PC-3 (cell line): ENCODE measurements around the gene RNF222. TPM values are rescaled to one million over a fixed set of nuclear protein-coding genes. Genes with fewer than 3 reads are reported as not detected.

Experiments used
- ATAC-seq: fragments of 200-7000 bp; cut with Tn5 transposase; 2 replicates; pipeline ENCODE4 v1.9.1; 2020; ENCODE audit warnings: mild to moderate bottlenecking, moderate library complexity
- BruUV-seq: library from RNA; stranded (reverse); fragments of 400-500 nt; replicated peaks from 2 replicates; lab custom pipeline; 2021; lab: Mats Ljungman, UMichigan
- CTCF ChIA-PET: fragments of 300-600 bp; sonication (Branson Sonifier 250); formaldehyde crosslinking; loops from one replicate; lab custom pipeline; 2022; ENCODE audit warnings: antibody characterized with exemption; lab: Charles Lee
- POLR2A ChIA-PET: fragments of 300-600 bp; sonication (Branson Sonifier 250); formaldehyde crosslinking; loops from one replicate; lab custom pipeline; 2022; ENCODE audit warnings: antibody characterized with exemption; ENCODE audit not compliant: unreplicated experiment; lab: Charles Lee
- DNase-seq: peaks from one replicate; pipeline ENCODE4 v3.0.0-alpha.2; 2015
- H2AFZ ChIP-seq: fragments of 300-600 bp; sonication (generic); 2 replicates; pipeline ENCODE4 v1.6.0; 2016; ENCODE audit warnings: antibody characterized with exemption, low read length
- H3F3A ChIP-seq: fragments of 300-600 bp; sonication (generic); one replicate; pipeline ENCODE4 v1.6.0; 2017; ENCODE audit warnings: antibody characterized with exemption, low read length, control low read depth, mild to moderate bottlenecking; ENCODE audit not compliant: unreplicated experiment
- H3K27ac ChIP-seq: fragments of 300-600 bp; sonication (generic); 2 replicates; pipeline ENCODE4 v1.5.1; 2016; ENCODE audit warnings: mild to moderate bottlenecking, low read length
- H3K27me3 ChIP-seq: fragments of 300-600 bp; sonication (generic); 2 replicates; pipeline ENCODE4 v1.6.1; 2016; ENCODE audit warnings: low read length, mixed read lengths
- H3K36me3 ChIP-seq: fragments of 300-600 bp; sonication (generic); 2 replicates; pipeline ENCODE4 v1.6.1; 2016; ENCODE audit warnings: low read depth, mixed run types, low read length, mixed read lengths
- H3K4me1 ChIP-seq: fragments of 300-600 bp; sonication (generic); 2 replicates; pipeline ENCODE4 v1.5.1; 2016; ENCODE audit warnings: low read length; ENCODE audit not compliant: insufficient read depth
- H3K4me2 ChIP-seq: fragments of 300-600 bp; sonication (generic); 2 replicates; pipeline ENCODE4 v1.6.0; 2016; ENCODE audit warnings: low read length
- H3K4me3 ChIP-seq: fragments of 300-600 bp; sonication (generic); 2 replicates; pipeline ENCODE4 v1.5.1; 2016; ENCODE audit warnings: mild to moderate bottlenecking, low read length, mixed read lengths
- H3K79me2 ChIP-seq: fragments of 300-600 bp; sonication (generic); 2 replicates; pipeline ENCODE4 v1.6.1; 2017; ENCODE audit warnings: low read length, mixed read lengths
- H3K9ac ChIP-seq: fragments of 300-600 bp; sonication (generic); 2 replicates; pipeline ENCODE4 v1.6.0; 2016; ENCODE audit warnings: mild to moderate bottlenecking, low read length
- H3K9me2 ChIP-seq: fragments of 300-600 bp; sonication (generic); replicated peaks from 2 replicates; pipeline ENCODE4 v1.6.1; 2016; ENCODE audit warnings: mixed run types, low read length, mixed read lengths
- H3K9me3 ChIP-seq: fragments of 300-600 bp; sonication (generic); 2 replicates; pipeline ENCODE4 v1.6.1; 2016; ENCODE audit warnings: low read length, mixed read lengths
- H4K20me1 ChIP-seq: fragments of 300-600 bp; sonication (generic); 2 replicates; pipeline ENCODE4 v1.6.1; 2016; ENCODE audit warnings: low read length, mixed read lengths
- EZH2 ChIP-seq: fragments of 300-600 bp; sonication (generic); IDR thresholded peaks from one replicate; pipeline ENCODE4 v1.6.1; 2017; ENCODE audit warnings: antibody characterized with exemption, mild to moderate bottlenecking, low read length; ENCODE audit not compliant: unreplicated experiment
- EZH2phosphoT487 ChIP-seq: fragments of 300-600 bp; sonication (generic); IDR thresholded peaks from 2 replicates; pipeline ENCODE4 v1.6.1; 2018; ENCODE audit warnings: mild to moderate bottlenecking, antibody characterized with exemption, low read length, borderline replicate concordance
- intact Hi-C: fragments of 100-400 bp; cut with micrococcal nuclease; formaldehyde crosslinking; loops from 2 replicates; pipeline ENCODE4 v1.9.0; 2023
- total RNA-seq: library from RNA; depleted of rRNA; stranded (reverse); fragments of >200 nt; gene quantifications from 2 replicates; pipeline ENCODE4 v1.2.3, GENCODE V29; 2014
- TF ChIP-seq, protein P1 (sequence below): fragments of 300-600 bp; sonication (generic); conservative IDR thresholded peaks from 2 replicates; pipeline ENCODE4 v1.5.1; 2017; ENCODE audit warnings: antibody characterized with exemption, low read depth, mild to moderate bottlenecking, low read length

Gene RNF222
- total RNA-seq, 1 experiment from 2014 or later: 0.07 TPM

DNA sequence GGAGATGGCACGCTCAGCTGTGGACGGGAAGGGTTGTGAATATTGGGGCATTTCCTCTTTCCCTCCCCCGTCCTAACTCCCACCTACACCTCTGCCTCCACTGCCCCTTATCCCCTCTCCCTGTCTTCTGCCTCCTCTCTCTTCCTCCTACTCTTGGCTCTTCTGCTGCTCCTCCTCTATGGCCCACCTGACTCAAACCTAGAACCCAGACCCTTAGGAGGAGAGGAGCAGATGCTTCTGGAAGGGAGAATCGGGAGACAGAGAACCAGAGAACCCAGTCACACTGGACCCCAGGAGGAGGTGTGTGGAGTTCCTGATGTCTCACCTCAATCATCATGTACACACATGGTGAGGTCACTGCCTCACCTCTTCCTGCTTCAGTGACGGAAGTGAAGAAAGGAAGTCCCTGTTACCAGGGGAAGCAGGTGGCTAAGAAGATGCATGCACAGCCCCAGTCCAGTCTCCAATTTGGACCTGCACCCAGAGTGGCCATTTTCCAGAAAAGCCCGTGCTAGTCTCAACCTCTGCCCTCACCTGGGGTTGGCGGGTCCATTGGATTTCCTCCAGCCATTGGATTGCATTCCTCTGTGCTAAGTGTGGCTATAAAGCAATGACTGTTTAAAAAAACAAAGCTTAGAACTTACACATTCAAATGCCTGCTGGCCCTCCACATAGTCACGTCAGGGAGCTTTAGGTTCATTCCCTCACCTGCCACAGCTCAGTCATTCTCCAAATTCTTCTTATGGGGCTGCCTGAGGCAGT is 4.0 kb downstream of the RNF222 start:
- BruUV-seq: no TSS peak
- peak overlapping the region; percentile 49 for H3K27ac ChIP-seq
- H3K9me2 ChIP-seq: no peaks in the 10 kb centered on the region
- peak overlapping the region; percentile 26; the same call in 1 of the 2 replicates for H3K4me2 ChIP-seq
- ChIA-PET POLR2A (no interaction called here), CTCF (no interaction called here)
- no peak for TF ChIP-seq EZH2phosphoT487
- H3F3A ChIP-seq: no peaks in the 10 kb centered on the region
- H3K9ac ChIP-seq: no peak overlapping the region
- H3K36me3 ChIP-seq: no peaks in the 10 kb centered on the region
- H3K27me3 ChIP-seq: no peaks in the 10 kb centered on the region
- H2AFZ ChIP-seq: peak overlapping the region; percentile 64
- H3K4me1 ChIP-seq: peaks cover 11% of the 10 kb centered on the region
- H3K4me3 ChIP-seq: no peak overlapping the region
- H3K9me3 ChIP-seq: no peaks in the 10 kb centered on the region
- DNase-seq (peak; percentile 67), ATAC-seq (peak; percentile 88)
- no peaks in the 10 kb centered on the region for H4K20me1 ChIP-seq
- no peaks in the 10 kb centered on the region for H3K79me2 ChIP-seq
- intact Hi-C loops: no loop called here

DNA sequence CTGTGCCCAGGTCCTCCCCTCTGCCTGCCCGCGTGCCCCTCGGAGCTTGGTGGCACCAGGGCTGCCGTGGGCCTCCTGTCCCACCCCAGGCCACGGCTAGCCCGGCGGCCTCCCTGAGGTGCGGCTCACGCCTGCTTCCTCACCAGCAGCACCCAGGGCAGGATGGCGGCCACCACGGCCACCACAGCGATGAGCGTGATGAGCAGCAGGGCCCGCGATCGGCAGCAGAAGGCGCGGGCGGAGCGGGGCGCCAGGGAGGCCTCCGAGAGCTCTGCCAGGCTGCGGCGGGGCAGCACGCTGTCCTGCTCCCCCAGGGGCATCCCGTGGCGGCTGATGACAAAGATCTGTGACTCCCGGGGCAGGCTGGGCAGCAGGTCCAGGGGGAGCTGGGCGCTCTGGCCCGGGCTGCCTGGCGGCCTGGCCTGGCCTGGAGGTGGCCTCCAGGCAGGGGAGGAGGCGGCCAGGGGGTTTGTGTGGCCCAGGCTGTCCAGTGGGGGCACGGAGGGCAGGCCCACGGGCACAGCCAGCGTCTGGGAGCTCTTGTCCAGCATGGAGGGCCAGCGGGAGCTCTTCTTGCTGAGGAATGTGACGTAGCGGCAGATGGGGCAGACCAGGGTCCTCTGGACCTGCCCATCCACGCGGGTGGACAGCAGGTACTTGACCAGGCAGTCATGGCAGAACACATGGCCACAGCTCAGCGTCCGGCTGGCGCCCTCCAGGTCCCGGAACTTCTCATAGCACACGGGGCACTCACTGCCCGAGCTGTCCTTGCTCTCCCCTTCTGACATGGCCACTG is 4.8 kb downstream of the RNF222 start:
- ChIA-PET POLR2A (no interaction called here), CTCF (interaction anchor here (0.5 kb wide), 1 partner anchor 16 kb away, joined by 8 read pairs; no protein-coding TSS in a partner anchor)

DNA sequence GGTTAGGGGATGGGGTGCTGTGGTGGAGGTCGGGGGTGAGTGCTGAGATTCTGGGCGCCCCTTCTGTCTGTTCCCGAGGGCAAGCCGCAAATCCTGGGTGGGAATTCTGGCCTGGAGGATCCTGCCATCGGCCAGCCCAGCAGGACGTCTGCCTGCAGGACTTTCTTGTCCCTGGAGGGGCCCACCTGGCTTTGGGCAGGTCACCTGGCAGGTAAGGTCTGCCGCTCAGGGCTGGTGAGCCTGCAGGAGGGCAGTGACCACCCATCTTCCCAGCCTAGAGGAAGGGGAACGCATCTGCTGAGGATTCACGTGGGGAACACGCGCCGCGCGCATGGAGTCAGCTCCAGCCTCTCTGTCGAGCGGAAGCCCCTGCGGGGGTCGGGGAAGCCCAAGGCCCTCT is 5.4 kb downstream of the RNF222 start:
- Histone ChIP-seq H3F3A (no peaks in the 10 kb centered on the region), H3K36me3 (no peaks in the 10 kb centered on the region), H3K4me3 (no peak overlapping the region), H3K4me1 (peaks cover 11% of the 10 kb centered on the region), H3K9me3 (no peaks in the 10 kb centered on the region), H4K20me1 (no peaks in the 10 kb centered on the region), H3K79me2 (no peaks in the 10 kb centered on the region), H3K4me2 (no peak overlapping the region), H3K27ac (no peak overlapping the region), H2AFZ (no peak overlapping the region), H3K9me2 (no peaks in the 10 kb centered on the region), H3K27me3 (no peaks in the 10 kb centered on the region), H3K9ac (no peak overlapping the region)
- DNase-seq (no peak), ATAC-seq (no peak)
- CTCF ChIA-PET: interaction anchor here (0.5 kb wide), 1 partner anchor 17 kb away, joined by 8 read pairs; no protein-coding TSS in a partner anchor
- intact Hi-C loops: no loop called here
- POLR2A ChIA-PET: interaction anchor here (0.6 kb wide), 1 partner anchor 8 kb away, joined by 3 read pairs; no protein-coding TSS in a partner anchor
- no TSS peak for BruUV-seq
- TF ChIP-seq EZH2: no peak
- no peak for TF ChIP-seq EZH2phosphoT487
- TF ChIP-seq, protein P1, sequence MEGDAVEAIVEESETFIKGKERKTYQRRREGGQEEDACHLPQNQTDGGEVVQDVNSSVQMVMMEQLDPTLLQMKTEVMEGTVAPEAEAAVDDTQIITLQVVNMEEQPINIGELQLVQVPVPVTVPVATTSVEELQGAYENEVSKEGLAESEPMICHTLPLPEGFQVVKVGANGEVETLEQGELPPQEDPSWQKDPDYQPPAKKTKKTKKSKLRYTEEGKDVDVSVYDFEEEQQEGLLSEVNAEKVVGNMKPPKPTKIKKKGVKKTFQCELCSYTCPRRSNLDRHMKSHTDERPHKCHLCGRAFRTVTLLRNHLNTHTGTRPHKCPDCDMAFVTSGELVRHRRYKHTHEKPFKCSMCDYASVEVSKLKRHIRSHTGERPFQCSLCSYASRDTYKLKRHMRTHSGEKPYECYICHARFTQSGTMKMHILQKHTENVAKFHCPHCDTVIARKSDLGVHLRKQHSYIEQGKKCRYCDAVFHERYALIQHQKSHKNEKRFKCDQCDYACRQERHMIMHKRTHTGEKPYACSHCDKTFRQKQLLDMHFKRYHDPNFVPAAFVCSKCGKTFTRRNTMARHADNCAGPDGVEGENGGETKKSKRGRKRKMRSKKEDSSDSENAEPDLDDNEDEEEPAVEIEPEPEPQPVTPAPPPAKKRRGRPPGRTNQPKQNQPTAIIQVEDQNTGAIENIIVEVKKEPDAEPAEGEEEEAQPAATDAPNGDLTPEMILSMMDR: no peak

More for the DNA sequence above, 4.8 kb downstream of the RNF222 start:
- Histone ChIP-seq H3K9me2 (no peaks in the 10 kb centered on the region), H3K9me3 (no peaks in the 10 kb centered on the region), H3K4me2 (no peak overlapping the region), H3K27me3 (no peaks in the 10 kb centered on the region), H3K9ac (no peak overlapping the region), H3K27ac (peak overlapping the region; percentile 49), H3K4me3 (no peak overlapping the region), H3K36me3 (no peaks in the 10 kb centered on the region), H3K4me1 (peaks cover 11% of the 10 kb centered on the region), H2AFZ (no peak overlapping the region), H3K79me2 (no peaks in the 10 kb centered on the region), H3F3A (no peaks in the 10 kb centered on the region), H4K20me1 (no peaks in the 10 kb centered on the region)
- TF ChIP-seq, protein P1: no peak
- TF ChIP-seq EZH2phosphoT487 (no peak), EZH2 (no peak)
- DNase-seq (no peak), ATAC-seq (no peak)
- intact Hi-C loops: no loop called here
- no TSS peak for BruUV-seq
